H1 (cell line): ENCODE results near the gene OSBPL2.

Source experiments
- BCL11A ChIP-seq, 2 experiments: IDR thresholded peaks; one replicate each; pipeline ENCODE4 v1.6.1; 2011; ENCODE audit warnings: low read depth in 2 of 2, low read length in 2 of 2, mild to moderate bottlenecking in 2 of 2
- CREB1 ChIP-seq: IDR thresholded peaks from 2 replicates; pipeline ENCODE4 v1.6.1; 2012; ENCODE audit warnings: inconsistent platforms
- CTCF ChIP-seq, 3 experiments: IDR thresholded peaks; 1 replicate in 2 of 3; 2 replicates in 1 of 3; pipeline versions ENCODE4 v1.5.1 to v1.6.1; 2011; ENCODE audit warnings: low read length in 3 of 3, mild to moderate bottlenecking in 3 of 3, inconsistent platforms in 2 of 3, low read depth in 1 of 3, moderate library complexity in 1 of 3; ENCODE audit not compliant: insufficient read depth in 1 of 3; ENCODE audit errors: control extremely low read depth in 1 of 3
- JUND ChIP-seq: IDR thresholded peaks from 2 replicates; pipeline ENCODE4 v1.6.1; 2011; ENCODE audit warnings: mild to moderate bottlenecking, improper control_type of control experiment, low read length
- KDM5A ChIP-seq: fragments of 200-600 bp; IDR thresholded peaks from 2 replicates; pipeline ENCODE4 v1.7.1; 2012; ENCODE audit warnings: mild to moderate bottlenecking, low read length, inconsistent platforms, mixed read lengths
- POLR2AphosphoS5 ChIP-seq: IDR thresholded peaks from 2 replicates; pipeline ENCODE4 v1.6.1; 2011; ENCODE audit warnings: low read depth, low read length
- RAD21 ChIP-seq, 2 experiments: IDR thresholded peaks in 1 of 2; conservative IDR thresholded peaks in 1 of 2; 2 replicates each; pipeline ENCODE4 v1.6.1; 2011; ENCODE audit warnings: low read depth in 2 of 2, low read length in 2 of 2, improper control_type of control experiment in 1 of 2, inconsistent platforms in 1 of 2, mild to moderate bottlenecking in 1 of 2, moderate library complexity in 1 of 2
- RFX5 ChIP-seq: IDR thresholded peaks from 2 replicates; pipeline ENCODE4 v1.6.1; 2011; ENCODE audit warnings: low read depth, low read length, improper control_type of control experiment, borderline replicate concordance
- SP1 ChIP-seq: IDR thresholded peaks from 2 replicates; pipeline ENCODE4 v1.6.1; 2011; ENCODE audit warnings: low read depth, low read length
- TCF12 ChIP-seq: IDR thresholded peaks from 2 replicates; pipeline ENCODE4 v1.6.1; 2011; ENCODE audit warnings: low read depth, mild to moderate bottlenecking, low read length
- ZNF274 ChIP-seq: IDR thresholded peaks from 2 replicates; pipeline ENCODE4 v1.7.0; 2012; ENCODE audit warnings: low read length, borderline replicate concordance; ENCODE audit errors: extremely low read depth
- TF ChIP-seq, protein P1 (sequence below): IDR thresholded peaks from 2 replicates; pipeline ENCODE4 v1.6.1; 2012; ENCODE audit warnings: low read length, inconsistent platforms

DNA sequence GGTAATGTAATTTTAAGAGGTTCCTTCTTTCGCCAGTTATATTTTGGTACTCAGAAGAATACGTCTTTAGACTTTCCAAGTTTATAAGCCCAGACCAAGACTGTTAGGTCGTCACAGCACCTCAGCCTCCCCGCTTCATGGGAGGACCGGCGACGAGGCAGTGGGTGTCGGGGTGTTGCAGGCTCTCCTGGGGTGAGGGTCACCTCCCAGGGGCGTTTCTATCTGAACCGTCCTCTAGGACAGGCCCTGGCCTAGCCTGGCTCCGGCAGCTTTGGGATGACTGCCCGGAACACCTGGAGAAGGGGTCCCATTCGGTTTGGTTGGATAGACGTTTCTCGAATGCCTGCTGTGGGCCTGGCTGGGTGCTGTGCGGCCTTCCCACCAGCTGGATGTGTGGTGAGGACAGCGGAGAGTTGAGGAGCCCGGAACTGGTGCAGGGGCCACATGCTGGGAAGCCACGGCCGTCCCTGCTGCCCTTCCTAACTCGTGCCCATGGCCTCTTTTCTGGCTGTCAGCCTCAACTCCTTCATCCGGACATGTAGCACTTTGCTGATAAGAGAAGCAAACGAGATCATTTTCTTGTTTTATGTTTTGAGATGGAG, 1.1 kb downstream of the OSBPL2 start:
- TF ChIP-seq CTCF (IDR thresholded peaks at IDR 0.05; ENCODE audit: control extremely low read depth in 1 of 3, insufficient read depth in 1 of 3, low read depth in 1 of 3, low read length in 3 of 3) = no peak
- TF ChIP-seq CREB1 = no peak
- TF ChIP-seq BCL11A (IDR thresholded peaks at IDR 0.05; ENCODE audit: low read depth in 2 of 2, low read length in 2 of 2) = no peak
- TF ChIP-seq, protein P1, sequence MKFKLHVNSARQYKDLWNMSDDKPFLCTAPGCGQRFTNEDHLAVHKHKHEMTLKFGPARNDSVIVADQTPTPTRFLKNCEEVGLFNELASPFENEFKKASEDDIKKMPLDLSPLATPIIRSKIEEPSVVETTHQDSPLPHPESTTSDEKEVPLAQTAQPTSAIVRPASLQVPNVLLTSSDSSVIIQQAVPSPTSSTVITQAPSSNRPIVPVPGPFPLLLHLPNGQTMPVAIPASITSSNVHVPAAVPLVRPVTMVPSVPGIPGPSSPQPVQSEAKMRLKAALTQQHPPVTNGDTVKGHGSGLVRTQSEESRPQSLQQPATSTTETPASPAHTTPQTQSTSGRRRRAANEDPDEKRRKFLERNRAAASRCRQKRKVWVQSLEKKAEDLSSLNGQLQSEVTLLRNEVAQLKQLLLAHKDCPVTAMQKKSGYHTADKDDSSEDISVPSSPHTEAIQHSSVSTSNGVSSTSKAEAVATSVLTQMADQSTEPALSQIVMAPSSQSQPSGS = no peak
- TF ChIP-seq TCF12 = no peak
- no peak for TF ChIP-seq POLR2AphosphoS5
- no peak for TF ChIP-seq KDM5A
- no peak for TF ChIP-seq JUND
- TF ChIP-seq ZNF274 = no peak
- TF ChIP-seq SP1 = no peak
- no peak for TF ChIP-seq RAD21 (IDR thresholded peaks at IDR 0.05 in 1 of 2, conservative IDR thresholded peaks at IDR 0.05 in 1 of 2; ENCODE audit: low read depth in 2 of 2, low read length in 2 of 2)
- no peak for TF ChIP-seq RFX5
